Memory B cell (primary cell): Measurements from ENCODE around the gene SLC38A3.

ENCODE experiments used
- ATAC-seq: fragments of 150-1000 bp; cut with Tn5 transposase; 2 replicates; pipeline ENCODE4 v1.10.0; 2021; ENCODE audit warnings: low read depth, mild to moderate bottlenecking, moderate library complexity
- DNase-seq, 2 donors: peaks; one replicate each; pipeline ENCODE4 v3.0.0; 2022; ENCODE audit warnings: low spot score in 2 of 2
- H3K27ac Mint-ChIP-seq: one replicate; pipeline ENCODE4 v1.8.0; 2022; ENCODE audit warnings: mild to moderate bottlenecking, moderate library complexity, mixed read lengths
- H3K27me3 Mint-ChIP-seq: one replicate; pipeline ENCODE4 v1.8.0; 2022; ENCODE audit warnings: mixed read lengths
- H3K36me3 Mint-ChIP-seq: one replicate; pipeline ENCODE4 v1.8.0; 2022; ENCODE audit warnings: mild to moderate bottlenecking, mixed read lengths
- H3K4me1 Mint-ChIP-seq: one replicate; pipeline ENCODE4 v1.8.0; 2022; ENCODE audit warnings: mixed read lengths
- H3K4me3 Mint-ChIP-seq: one replicate; pipeline ENCODE4 v1.8.0; 2022; ENCODE audit warnings: mild to moderate bottlenecking, moderate library complexity, mixed read lengths
- H3K9me3 Mint-ChIP-seq: one replicate; pipeline ENCODE4 v1.8.0; 2022; ENCODE audit warnings: mixed read lengths

Gene SLC38A3

DNA sequence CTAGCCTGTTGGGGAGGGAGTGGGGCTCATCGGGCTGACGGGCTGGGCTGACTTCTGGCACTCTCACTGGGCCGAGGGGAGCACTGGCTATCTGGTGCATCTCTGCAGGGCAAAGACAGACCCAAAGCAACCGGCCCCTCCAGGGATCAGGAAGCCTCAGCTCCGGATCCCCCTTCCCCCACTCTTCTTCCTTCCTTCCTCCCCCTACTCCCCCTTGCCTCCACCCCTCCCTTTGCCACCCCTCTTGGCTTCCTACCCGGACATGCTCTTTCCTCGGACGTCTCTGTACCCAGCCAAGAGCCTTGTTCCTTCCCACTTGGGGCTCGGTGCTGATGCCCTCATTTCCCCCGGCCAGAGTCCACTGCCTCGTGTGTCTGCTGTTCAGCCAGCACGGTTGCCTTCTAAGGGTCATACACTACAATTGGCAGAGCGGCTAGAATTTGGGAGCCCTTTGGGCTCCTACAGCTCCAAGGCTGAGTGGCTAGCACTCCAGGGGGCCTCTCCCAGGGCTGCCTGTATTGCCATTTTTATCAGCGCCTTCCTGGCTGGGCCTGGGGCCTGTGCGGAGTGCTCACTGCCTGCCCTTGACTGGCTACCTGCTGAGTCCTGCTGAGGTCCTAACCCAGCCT, 39.0 kb upstream of the SLC38A3 start:
- no peak for ATAC-seq
- peaks cover 7% of the 10 kb centered on the region for H3K27me3 Mint-ChIP-seq
- H3K9me3 Mint-ChIP-seq: no peaks in the 10 kb centered on the region

DNA sequence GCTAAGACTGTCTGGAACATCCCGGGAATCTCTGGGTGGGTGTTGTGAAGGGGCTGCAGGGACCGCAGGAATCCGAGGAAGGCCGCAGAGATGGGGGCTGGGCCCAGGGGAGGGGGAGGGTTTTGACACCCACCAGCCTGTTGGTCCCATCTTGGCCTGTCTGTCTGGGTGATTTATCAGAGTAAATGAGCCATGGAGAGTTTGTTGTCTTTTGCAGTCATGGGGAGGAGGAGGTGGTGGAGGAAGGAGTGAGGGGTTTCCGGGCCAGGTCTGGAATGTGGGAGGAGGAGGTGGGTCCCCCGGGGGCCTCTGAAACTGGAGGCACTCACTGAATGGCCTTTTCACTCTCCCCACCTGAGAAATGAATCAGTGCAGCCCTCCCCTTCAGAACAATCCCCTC, 38.5 kb upstream of the SLC38A3 start:
- Mint-ChIP-seq H3K27ac (no peak overlapping the region), H3K36me3 (no peaks in the 10 kb centered on the region), H3K27me3 (peaks cover 7% of the 10 kb centered on the region), H3K4me1 (no peaks in the 10 kb centered on the region), H3K9me3 (no peaks in the 10 kb centered on the region), H3K4me3 (no peak overlapping the region)
- no peak for DNase-seq
- ATAC-seq: no peak

More for the DNA sequence above, 39.0 kb upstream of the SLC38A3 start:
- Mint-ChIP-seq H3K4me1 (no peaks in the 10 kb centered on the region), H3K36me3 (no peaks in the 10 kb centered on the region), H3K27ac (no peak overlapping the region), H3K4me3 (no peak overlapping the region)
- no peak for DNase-seq

DNA sequence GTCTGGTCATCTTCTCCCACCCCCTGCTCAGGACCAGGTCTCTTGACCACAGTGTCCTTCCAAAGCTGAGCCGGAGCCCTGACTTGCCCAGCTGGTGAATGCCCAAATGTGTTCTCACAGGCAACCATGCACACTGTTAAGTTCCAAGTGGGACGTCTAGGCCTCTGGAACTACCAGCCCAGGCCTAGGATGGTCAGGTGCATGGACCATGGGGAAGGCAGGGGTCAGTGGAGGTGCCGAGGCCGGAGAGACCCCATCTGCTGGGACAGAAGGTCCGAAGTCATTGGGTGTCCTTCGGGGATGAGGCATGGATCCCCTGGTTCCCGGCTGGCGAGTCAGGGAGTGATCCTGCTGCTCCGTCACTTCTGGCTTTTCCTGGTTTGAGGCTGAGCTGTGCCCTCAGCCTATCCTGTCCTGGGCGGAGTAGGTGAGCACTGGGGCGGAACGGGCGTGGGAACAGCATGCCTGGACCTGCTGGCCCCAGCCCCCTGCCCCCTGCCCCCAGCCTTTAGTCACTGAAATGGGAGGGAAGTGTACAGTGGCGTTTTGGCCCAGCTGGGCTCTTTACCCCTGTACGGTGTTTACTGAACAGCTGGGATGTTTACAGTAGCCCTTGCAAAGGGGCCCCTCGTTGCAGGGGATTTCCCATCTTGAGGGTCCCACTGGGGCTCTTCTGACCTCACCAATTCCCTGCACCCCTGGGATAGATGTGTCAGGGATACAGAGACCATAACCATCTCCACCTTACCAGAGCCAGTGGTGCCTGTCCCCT, 37.8 kb upstream of the SLC38A3 start:
- Mint-ChIP-seq H3K4me1 (no peaks in the 10 kb centered on the region), H3K36me3 (no peaks in the 10 kb centered on the region), H3K27ac (no peak overlapping the region), H3K27me3 (peaks cover 10% of the 10 kb centered on the region), H3K9me3 (no peaks in the 10 kb centered on the region), H3K4me3 (no peak overlapping the region)
- no peak for ATAC-seq
- DNase-seq: no peak

DNA sequence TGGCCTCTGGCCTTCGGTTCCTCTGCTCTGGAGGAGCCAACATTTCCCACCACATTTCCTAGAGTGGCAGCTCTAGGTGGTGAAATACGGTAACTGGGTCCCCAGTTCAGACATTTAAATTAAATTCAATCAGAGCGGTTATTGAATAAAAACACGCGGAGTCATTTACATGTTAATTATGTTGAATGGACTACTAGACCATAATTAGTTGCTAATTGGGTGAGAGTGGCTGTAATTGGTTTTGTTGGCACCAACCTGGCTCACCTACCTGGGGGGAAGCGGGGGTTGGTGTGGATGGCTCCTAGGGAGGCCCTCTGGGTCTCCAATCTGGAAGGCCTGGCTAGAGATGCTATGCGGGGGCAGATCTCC, 37.2 kb upstream of the SLC38A3 start:
- H3K27ac Mint-ChIP-seq: no peak overlapping the region
- H3K4me3 Mint-ChIP-seq: no peak overlapping the region
- no peaks in the 10 kb centered on the region for H3K9me3 Mint-ChIP-seq
- no peaks in the 10 kb centered on the region for H3K36me3 Mint-ChIP-seq
- peaks cover 7% of the 10 kb centered on the region for H3K27me3 Mint-ChIP-seq
- DNase-seq (no peak), ATAC-seq (no peak)
- H3K4me1 Mint-ChIP-seq: no peaks in the 10 kb centered on the region

DNA sequence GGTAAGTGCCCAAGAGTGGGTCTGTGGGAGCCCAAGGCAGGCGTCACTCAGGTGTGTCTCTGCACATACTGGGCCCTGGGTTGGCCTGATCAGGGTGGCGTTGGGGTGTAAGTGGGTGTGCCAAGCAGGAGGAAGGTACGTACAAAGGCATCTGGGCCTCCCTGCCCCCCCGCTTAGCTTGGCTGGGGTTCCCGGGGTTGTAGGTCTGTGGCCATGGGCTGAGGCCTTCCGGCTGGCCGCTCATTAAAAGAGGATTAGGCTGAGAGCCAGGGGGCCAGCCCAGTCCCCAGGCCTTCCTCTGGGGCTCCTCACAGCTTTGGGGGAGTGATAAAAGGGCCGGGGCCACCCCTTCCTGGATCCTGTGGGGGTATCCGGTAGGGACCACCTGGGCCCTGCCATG, 36.7 kb upstream of the SLC38A3 start:
- H3K27ac Mint-ChIP-seq: no peak overlapping the region
- ATAC-seq (no peak), DNase-seq (no peak)
- H3K36me3 Mint-ChIP-seq: no peaks in the 10 kb centered on the region
- no peaks in the 10 kb centered on the region for H3K9me3 Mint-ChIP-seq
- peaks cover 6% of the 10 kb centered on the region for H3K27me3 Mint-ChIP-seq
- H3K4me3 Mint-ChIP-seq: no peak overlapping the region
- no peaks in the 10 kb centered on the region for H3K4me1 Mint-ChIP-seq

DNA sequence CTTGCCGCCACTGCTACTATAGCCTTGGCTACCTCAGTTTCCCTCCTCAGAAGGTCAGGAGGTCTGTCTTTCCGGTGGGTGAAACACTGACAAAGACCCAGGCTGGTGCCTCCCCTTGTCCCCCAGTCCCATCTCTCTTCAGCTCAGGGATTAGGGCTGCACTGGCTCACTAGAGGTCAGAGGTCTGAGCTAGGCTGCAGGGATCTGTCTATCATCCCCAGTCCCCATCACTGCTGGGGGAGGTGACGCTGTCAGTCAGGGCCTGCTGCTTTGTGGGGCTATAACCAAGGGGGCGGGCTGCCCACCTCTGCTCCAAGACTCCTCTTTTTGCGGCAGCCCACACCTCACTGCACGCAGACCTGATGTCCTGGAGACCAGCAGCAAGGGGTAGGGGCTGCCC, 36.3 kb upstream of the SLC38A3 start:
- ATAC-seq: no peak
- Mint-ChIP-seq H3K4me3 (no peak overlapping the region), H3K4me1 (peaks cover 2% of the 10 kb centered on the region), H3K36me3 (no peaks in the 10 kb centered on the region), H3K27me3 (peaks cover 7% of the 10 kb centered on the region), H3K9me3 (no peaks in the 10 kb centered on the region), H3K27ac (no peak overlapping the region)
- no peak for DNase-seq

DNA sequence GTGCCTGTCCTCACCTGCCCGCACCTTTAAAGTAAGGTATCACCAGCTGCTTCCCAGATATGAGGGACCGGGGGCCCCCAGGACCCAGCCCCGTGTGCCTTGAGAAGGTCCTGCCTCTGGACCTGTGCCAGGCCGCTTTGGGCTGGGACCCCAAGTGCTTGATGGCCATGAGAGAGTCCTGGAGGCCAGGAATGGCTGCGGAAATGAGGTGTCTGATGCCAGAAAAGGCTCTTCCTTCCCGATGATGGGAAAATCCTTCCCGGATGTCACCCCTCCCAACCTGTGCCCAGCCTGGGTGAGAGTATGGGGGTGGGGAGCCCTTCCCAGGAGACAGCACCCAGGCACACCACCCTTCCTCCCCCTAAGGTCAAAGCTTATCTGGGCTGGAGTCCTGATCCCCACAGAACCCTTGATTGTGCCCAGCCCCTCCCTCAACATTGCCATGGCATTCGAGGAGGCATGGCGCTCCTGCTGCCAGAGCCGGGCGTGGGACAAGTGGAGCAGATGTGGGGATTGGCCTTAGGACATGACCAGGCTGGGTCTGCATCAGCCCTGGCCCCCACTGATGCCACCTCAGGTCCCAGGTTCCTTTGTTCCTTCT, 35.7 kb upstream of the SLC38A3 start:
- ATAC-seq (no peak), DNase-seq (no peak)
- no peak overlapping the region for H3K4me3 Mint-ChIP-seq
- H3K4me1 Mint-ChIP-seq: peaks cover 2% of the 10 kb centered on the region
- no peak overlapping the region for H3K27ac Mint-ChIP-seq
- no peaks in the 10 kb centered on the region for H3K9me3 Mint-ChIP-seq
- peaks cover 8% of the 10 kb centered on the region for H3K27me3 Mint-ChIP-seq
- no peaks in the 10 kb centered on the region for H3K36me3 Mint-ChIP-seq

DNA sequence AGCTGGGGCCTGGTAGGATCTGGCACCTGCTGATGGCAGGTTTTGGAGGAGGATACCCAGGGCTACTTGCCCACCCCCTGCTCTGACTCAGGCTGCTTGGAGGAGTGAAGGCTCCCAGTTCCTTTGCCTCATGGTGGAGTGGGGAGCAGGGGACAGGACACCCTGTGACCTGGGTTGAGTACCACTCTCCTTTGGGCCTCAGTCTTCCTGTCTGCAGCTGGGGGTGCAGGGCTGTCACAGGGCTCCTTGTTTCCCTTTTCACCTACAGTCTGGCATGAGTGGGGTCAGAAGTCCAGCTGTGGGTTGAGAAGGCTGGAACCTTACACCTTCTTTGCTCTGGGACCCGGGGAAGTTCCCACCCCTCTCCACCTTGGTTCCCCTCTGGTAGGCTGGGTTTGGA, 35.2 kb upstream of the SLC38A3 start:
- peaks cover 8% of the 10 kb centered on the region for H3K27me3 Mint-ChIP-seq
- no peak for ATAC-seq

DNA sequence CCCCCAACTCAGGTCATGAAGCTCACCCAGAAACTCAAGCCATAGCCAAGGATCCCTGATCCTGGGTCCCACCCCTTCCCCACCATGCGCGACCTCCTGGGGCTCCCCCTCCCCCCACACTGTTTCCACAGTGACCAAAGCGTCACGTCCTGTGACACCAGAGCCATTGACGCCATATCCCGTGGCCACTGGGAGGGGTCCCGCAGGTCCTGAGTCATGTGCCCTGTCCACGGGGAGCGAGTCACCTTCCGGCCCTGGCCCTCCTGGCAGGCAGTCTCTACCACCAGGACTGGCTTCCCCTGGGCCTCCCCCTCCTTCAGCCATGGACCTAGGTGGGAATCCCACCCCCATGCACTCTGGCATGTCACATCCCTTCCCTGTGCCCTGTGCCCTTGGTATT, 34.4 kb upstream of the SLC38A3 start:
- no peak overlapping the region for H3K27ac Mint-ChIP-seq
- H3K27me3 Mint-ChIP-seq: peaks cover 8% of the 10 kb centered on the region
- DNase-seq (no peak), ATAC-seq (no peak)
- peaks cover 2% of the 10 kb centered on the region for H3K4me1 Mint-ChIP-seq
- no peaks in the 10 kb centered on the region for H3K36me3 Mint-ChIP-seq
- no peak overlapping the region for H3K4me3 Mint-ChIP-seq
- no peaks in the 10 kb centered on the region for H3K9me3 Mint-ChIP-seq

More for the DNA sequence above, 35.2 kb upstream of the SLC38A3 start:
- peaks cover 2% of the 10 kb centered on the region for H3K4me1 Mint-ChIP-seq
- DNase-seq: no peak
- no peaks in the 10 kb centered on the region for H3K9me3 Mint-ChIP-seq
- no peak overlapping the region for H3K4me3 Mint-ChIP-seq
- no peak overlapping the region for H3K27ac Mint-ChIP-seq
- no peaks in the 10 kb centered on the region for H3K36me3 Mint-ChIP-seq

DNA sequence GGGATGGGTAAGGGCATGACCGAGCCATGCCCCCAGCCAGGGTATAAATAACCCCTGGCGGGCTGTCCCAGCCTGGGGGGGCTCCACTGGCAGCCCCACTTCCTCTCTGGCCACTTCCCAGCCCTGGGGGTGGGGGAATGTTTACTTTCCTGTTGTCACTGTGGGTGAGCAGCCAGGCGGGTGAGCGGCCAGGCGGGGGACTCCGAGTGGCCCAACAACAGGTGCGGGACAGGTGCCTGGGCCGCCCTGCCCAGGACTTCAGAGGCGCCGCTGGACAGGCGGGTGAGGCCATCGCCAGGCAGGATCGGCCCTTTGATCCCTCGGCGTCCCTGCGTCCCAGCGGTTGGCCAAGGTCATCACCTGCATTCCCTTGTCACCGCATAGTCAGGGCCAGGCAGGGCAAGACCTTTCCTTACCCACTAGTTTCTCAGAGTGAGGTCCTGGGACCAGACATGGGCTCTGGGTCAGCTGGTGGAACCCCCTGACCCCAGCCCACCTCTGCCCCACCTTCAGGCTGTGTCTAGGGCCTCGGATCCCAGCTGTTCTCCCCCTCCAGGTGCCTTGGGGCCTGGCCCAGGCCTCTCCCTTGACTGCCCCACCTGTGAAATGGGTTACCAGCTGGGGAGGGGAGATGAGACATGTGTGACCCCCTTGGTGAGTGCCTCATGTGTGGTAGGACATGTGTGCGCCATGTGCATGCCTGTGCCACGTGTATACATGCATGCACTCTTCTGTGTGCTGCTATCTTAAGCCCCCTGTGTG, 33.4 kb upstream of the SLC38A3 start:
- ATAC-seq (no peak), DNase-seq (no peak)
- H3K9me3 Mint-ChIP-seq: no peaks in the 10 kb centered on the region
- H3K27me3 Mint-ChIP-seq: peaks cover 9% of the 10 kb centered on the region
- H3K36me3 Mint-ChIP-seq: no peaks in the 10 kb centered on the region
- no peak overlapping the region for H3K27ac Mint-ChIP-seq
- peaks cover 2% of the 10 kb centered on the region for H3K4me1 Mint-ChIP-seq
- H3K4me3 Mint-ChIP-seq: no peak overlapping the region

DNA sequence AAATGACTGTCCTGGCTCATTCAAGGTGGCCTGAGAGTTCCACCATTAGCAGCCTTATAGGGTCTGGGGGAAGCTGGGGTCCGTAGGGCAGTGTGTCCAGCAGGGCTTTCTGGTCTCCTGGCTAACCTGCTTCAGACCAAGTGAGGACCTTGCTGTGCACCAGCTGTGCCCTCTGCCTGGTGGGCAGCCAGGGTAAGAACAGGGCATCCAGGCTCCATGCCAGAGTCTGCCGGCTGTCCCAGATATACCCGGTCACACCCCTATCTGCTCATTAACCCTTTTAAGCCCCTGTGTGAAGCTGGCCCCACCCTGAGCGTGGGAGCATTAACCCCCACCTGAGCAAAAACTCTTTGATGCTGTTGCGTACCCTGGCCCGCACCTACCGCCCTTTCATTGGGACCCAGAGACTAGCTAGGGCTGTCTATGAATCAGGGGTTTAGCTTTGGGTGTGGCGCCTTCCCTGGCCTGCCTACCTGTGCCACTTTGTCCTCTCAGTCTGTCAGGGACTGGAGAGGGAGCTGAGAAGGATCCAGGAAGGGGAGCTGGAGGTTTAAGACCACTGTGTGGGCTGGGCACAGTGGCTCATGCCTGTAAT, 32.3 kb upstream of the SLC38A3 start:
- Mint-ChIP-seq H3K27ac (no peak overlapping the region), H3K4me3 (no peak overlapping the region), H3K9me3 (no peaks in the 10 kb centered on the region), H3K36me3 (no peaks in the 10 kb centered on the region), H3K4me1 (peaks cover 2% of the 10 kb centered on the region), H3K27me3 (peaks cover 9% of the 10 kb centered on the region)
- no peak for ATAC-seq
- no peak for DNase-seq

DNA sequence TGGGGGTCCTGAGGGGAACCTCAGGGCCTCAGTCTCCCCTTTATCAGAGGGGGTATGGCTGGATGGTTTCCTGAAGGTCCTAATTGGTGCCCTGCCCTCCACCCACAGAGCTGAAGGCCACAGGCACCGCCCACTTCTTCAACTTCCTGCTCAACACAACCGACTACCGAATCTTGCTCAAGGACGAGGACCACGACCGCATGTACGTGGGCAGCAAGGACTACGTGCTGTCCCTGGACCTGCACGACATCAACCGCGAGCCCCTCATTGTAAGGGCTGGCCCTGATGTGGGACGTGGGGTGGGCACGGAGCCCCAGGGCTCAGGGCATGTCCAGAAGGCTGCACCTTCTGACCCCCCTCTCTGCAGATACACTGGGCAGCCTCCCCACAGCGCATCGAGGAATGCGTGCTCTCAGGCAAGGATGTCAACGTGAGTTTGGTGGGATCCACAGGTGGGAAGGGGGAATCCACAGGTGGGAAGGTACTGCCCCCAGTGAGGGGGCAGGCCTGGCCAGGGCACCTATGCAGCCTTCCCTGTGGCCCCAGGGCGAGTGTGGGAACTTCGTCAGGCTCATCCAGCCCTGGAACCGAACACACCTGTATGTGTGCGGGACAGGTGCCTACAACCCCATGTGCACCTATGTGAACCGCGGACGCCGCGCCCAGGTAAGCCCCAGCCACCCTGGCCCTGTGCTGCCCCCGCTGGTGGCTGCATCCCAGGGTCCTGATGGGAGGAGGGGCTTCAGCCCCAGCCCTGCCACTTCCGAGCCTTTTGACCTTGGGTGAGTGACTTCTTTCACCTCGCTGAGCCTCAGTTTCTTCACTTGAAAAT, 31.2 kb upstream of the SLC38A3 start:
- Mint-ChIP-seq H3K4me1 (peaks cover 2% of the 10 kb centered on the region), H3K27me3 (peaks cover 7% of the 10 kb centered on the region), H3K4me3 (peak overlapping the region; percentile 59), H3K9me3 (no peaks in the 10 kb centered on the region), H3K36me3 (no peaks in the 10 kb centered on the region), H3K27ac (no peak overlapping the region)
- no peak for ATAC-seq
- DNase-seq: no peak

DNA sequence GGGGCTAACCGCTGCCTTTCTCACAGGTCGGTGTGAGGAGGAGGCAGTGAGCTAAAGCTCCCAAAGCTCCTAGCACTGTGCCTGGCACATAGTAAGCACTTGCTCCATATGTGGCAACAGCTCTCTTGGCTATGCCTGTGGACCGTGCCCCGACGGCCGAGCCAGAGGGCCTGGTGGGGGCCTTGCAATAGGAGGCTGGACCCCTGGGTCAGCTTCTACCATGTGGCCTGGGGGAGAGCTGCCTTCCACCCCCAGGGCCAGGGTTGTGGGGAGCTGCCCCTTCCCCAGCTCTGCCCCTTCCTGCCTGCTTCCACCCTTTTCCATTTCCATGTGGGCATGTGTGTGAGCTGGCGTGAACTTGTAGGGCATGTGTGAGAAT, 30.6 kb upstream of the SLC38A3 start:
- Mint-ChIP-seq H3K27me3 (peaks cover 8% of the 10 kb centered on the region), H3K27ac (no peak overlapping the region), H3K9me3 (no peaks in the 10 kb centered on the region), H3K4me3 (no peak overlapping the region), H3K4me1 (peaks cover 2% of the 10 kb centered on the region), H3K36me3 (no peaks in the 10 kb centered on the region)
- no peak for ATAC-seq
- no peak for DNase-seq
